ENCODE measurements around the gene EGLN3.

Gene EGLN3

GRCh38 chr14:33915682-33916081 lies 35.2 kb downstream of the EGLN3 start:
- no peak for DNase-seq (ENCODE audit: low spot score)

GRCh38 chr14:33914676-33915516 lies 36.0 kb downstream of the EGLN3 start:
- no peak for DNase-seq (ENCODE audit: low spot score)

DNA sequence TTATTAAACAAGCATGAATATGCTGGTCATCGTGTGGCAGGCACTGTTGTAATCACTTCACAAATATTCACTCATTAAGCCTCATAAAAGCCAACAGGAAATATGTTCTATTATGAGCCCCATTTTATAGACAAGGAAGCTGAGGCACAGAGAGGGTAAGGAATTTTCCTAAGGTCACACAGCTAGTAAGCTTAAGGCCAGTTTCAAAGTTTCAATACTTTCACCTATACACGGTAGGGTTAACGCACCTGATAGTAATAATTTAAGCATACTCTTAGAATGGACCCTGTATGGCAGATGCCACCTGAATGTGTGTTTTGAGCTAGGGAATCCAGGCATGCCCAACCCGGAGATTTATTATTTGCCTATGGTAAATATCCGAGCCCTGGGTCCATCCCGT lies 39.8 kb downstream of the EGLN3 start:
- DNase-seq (ENCODE audit: low spot score) = no peak

DNA sequence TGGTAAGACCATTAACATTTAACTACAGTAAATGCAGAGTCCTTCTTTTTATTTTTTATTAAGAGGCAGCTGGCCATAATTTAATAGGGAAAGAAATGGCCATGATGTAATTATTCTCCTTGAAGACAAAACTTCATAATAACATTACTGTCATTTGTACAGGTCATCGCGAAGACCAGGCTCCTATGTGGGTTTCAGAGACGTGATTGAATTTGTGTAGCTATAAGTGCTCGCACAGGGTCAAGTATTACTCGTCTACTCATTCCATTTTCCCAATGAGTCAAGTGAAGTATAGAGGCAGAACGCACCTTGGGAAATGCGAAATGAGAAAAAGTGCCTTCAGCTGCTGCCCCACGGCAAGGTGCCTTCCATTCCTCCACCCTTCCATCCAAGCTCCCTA lies 40.4 kb downstream of the EGLN3 start:
- peak; percentile 50 for DNase-seq (ENCODE audit: low spot score)

- DNase-seq (ENCODE audit: low spot score) = no peak
Observed at GRCh38 chr14:33909380-33910084, 41.3 kb downstream of the EGLN3 start.

GRCh38 chr14:33908540-33909223 lies 42.2 kb downstream of the EGLN3 start:
- no peak for DNase-seq (ENCODE audit: low spot score)

GRCh38 chr14:33906968-33907367 lies 43.9 kb downstream of the EGLN3 start:
- no peak for DNase-seq (ENCODE audit: low spot score)

- no peak for DNase-seq (ENCODE audit: low spot score)
Observed at GRCh38 chr14:33904609-33905008, 46.3 kb downstream of the EGLN3 start.

DNA sequence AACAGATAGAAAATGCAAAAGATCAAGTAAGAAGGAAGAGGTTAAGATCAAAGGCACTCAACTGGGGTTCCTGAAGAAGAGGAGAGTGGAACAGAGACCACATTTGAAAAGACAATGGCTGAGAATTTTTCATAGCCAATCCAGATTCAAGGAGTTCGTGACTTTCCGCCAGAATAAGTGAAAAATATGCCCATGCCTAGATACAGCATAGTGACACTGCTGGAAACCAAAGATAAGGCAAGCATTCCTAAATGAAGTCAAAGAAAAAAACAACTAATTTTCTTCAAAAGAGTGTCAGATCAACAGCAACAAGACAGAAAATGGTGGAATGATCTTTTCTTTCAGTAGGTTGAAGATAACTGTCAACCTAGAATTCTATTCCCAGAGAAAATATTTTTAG lies 47.5 kb downstream of the EGLN3 start:
- no peak for DNase-seq (ENCODE audit: low spot score)

- DNase-seq (ENCODE audit: low spot score) = no peak
Observed at GRCh38 chr14:33902363-33902762, 48.5 kb downstream of the EGLN3 start.

- no peak for DNase-seq (ENCODE audit: low spot score)
Observed at GRCh38 chr14:33901426-33902155, 49.3 kb downstream of the EGLN3 start.

DNA sequence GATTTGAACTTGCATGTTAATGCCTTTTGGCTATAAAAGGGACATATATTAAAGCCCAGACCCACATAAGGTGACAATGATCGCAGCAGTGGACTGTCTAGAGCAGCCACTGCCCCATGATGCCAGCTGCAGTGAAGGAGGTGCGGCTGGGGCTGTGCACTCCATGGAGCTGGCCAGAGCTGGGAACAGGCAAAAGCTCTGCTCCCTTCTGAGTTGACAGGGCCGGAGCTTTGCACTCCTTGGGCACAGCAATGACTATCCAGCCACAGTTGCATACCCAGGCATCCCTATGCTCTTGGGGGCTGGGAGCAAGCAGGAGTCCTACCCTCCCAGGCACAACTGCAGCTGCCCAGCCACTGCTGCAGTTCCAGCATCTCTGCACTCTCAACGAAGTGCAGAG lies 50.2 kb downstream of the EGLN3 start:
- DNase-seq (ENCODE audit: low spot score) = no peak

- DNase-seq (ENCODE audit: low spot score) = no peak
Observed at GRCh38 chr14:33899723-33900341, 51.0 kb downstream of the EGLN3 start.

DNA sequence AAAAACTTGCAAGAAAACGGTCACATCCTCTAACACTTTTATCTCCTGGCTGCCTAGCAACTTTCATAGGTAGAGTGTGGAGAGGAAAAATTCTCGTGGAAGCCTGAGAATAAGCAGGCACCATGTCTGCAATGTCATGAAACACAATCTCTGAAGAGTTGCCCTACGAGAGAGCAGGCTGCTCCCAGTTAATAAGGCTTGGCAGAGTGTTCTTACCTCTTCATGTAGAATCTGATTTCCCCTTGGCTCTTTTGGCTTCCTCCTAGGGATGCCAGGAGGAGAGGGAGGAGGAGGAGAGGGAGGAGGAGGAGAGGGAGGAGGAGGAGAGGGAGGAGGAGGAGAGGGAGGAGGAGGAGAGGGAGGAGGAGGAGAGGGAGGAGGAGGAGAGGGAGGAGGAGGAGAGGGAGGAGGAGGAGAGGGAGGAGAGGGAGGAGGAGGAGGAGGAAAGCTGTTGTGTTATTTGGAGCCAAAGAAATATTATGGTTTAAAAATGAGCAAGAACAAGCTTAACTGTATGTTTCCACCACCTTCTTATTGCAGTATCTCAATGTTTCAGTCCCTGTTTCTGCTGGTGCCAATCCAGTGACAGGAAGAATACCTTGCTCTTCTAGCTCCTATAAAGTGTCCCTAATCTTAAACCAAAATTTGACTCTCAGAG lies 52.9 kb downstream of the EGLN3 start:
- DNase-seq (ENCODE audit: low spot score) = no peak

DNA sequence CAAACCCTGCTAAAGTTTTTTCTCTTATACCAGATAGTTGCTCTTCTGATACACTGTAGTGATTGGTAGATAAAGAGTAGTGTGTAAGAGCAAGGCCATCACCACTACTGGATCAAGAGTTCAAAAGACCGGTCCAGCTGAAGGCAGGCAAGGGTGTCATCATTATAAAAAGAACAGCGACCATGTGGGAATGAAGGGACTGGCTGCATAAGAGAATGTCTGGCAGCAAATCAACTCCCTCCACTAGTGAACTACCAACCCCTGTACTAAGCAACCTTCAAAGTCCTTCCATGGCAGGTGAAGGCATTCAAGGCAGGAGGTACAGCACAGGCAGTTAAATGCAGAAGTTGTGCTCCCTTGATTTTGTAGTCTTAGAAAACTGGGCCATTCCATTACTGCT lies 53.5 kb downstream of the EGLN3 start:
- no peak for DNase-seq (ENCODE audit: low spot score)

- no peak for DNase-seq (ENCODE audit: low spot score)
Observed at GRCh38 chr14:33894339-33894738, 56.5 kb downstream of the EGLN3 start.

GRCh38 chr14:33891700-33892099 lies 59.2 kb downstream of the EGLN3 start:
- DNase-seq (ENCODE audit: low spot score) = no peak

GRCh38 chr14:33884916-33885315 lies 66.0 kb downstream of the EGLN3 start:
- no peak for DNase-seq (ENCODE audit: low spot score)

- DNase-seq (ENCODE audit: low spot score) = no peak
Observed at GRCh38 chr14:33880330-33880729, 70.5 kb downstream of the EGLN3 start.

DNA sequence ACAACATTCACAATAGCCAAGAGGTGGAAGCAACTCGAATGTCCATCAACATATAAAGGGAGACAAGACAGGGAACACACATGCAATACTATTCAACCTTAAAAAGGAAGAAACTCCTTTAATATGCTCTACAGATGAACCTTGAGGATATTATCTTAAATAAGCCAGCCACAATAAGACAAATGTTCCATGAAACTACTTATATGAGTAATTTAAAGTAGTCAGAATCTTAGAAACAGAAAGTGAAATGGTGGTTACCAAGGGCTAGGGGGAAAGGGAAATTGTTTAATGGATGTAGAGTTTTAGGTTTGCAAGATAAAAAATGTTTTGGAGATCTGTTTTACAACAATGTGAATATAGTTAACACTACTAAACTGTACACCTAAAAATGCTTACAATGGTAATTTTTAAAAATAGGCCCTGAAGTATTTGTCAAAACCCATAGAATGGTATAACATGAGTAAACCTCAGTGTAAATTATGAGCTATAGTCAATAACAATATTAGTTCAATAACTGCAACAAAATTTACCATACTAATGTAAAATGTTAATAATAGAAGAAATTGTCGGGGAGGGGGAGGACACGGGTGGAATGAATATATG lies 71.1 kb downstream of the EGLN3 start:
- DNase-seq (ENCODE audit: low spot score) = no peak
